ENCODE measurements around the gene ZDHHC14.
"Not testable (repeated sequence)": the region's sequence is repeated elsewhere in the genome, so short reads cannot be mapped to it uniquely, and the experiment has no call there.

Gene ZDHHC14

GRCh38 chr6:157447735-157448134, 66.7 kb downstream of the ZDHHC14 start:
- DNase-seq: no peak

DNA sequence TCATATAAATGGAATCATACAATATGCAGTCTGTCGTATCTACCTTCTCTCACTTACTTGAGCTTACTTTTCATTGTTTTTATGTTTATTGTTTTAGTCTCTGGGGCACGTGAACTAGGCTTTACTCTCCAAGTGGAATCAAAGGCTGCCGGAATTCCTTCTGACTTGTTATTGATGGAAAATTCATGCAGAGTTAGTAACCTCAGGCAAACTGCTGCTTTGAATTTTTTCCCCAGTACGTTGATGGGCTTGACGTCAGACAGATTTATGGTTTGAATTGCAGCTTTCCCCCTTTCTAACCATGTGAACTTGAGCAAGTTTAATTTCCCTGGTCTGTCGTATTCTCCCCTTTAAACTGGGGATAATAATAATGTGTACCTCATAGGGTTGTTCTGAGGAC, 68.6 kb downstream of the ZDHHC14 start:
- DNase-seq: no peak

GRCh38 chr6:157450931-157451742, 70.1 kb downstream of the ZDHHC14 start:
- DNase-seq: no peak

DNA sequence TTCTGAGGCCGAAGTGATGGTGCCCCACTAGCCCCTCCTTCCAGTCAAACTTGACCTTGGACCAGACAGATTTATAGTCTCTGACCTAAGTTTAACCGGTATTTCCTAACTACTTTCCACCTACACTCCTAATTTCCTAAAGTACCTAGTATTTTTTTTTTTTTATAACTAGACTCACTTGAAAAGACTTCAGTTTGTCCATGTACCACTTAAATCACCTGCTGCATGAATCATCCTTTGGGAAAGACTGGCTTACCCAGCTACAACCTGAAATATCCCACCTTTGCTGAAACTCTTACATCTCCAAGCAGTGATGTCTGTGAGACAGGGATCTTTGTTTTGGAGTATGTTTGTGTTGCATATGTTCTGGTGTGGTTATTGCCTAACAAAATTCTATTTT, 71.1 kb downstream of the ZDHHC14 start:
- no peak for DNase-seq

GRCh38 chr6:157453131-157453530, 72.1 kb downstream of the ZDHHC14 start:
- no peak for DNase-seq

GRCh38 chr6:157453978-157454377, 73.0 kb downstream of the ZDHHC14 start:
- no peak for DNase-seq

- no peak for DNase-seq
Observed at GRCh38 chr6:157454762-157455714, 74.0 kb downstream of the ZDHHC14 start.

GRCh38 chr6:157455731-157456523, 74.9 kb downstream of the ZDHHC14 start:
- DNase-seq: no peak

- DNase-seq: peak; percentile 4
Observed at GRCh38 chr6:157456524-157456829, 75.5 kb downstream of the ZDHHC14 start.

DNA sequence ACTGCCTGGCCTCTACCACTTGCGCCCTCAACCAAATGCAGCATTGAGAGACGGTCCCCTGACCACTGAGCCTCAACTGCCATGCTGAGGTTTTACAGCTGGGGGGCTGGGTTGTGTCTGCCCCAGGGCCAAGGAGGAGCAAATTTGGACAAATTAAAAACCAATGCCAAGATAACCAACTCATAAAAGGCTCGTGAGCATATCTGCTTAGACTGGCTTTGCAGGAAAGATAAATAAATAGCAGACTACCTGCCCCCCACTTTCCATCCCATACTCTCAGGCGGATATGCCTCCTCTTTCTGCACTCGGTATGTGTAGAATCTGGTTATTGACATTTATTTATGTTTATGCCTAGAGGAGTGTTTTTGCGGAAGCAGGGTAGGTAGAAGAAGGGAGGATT, 76.8 kb downstream of the ZDHHC14 start:
- no peak for DNase-seq

- DNase-seq: no peak
Observed at GRCh38 chr6:157459327-157459726, 78.3 kb downstream of the ZDHHC14 start.

DNA sequence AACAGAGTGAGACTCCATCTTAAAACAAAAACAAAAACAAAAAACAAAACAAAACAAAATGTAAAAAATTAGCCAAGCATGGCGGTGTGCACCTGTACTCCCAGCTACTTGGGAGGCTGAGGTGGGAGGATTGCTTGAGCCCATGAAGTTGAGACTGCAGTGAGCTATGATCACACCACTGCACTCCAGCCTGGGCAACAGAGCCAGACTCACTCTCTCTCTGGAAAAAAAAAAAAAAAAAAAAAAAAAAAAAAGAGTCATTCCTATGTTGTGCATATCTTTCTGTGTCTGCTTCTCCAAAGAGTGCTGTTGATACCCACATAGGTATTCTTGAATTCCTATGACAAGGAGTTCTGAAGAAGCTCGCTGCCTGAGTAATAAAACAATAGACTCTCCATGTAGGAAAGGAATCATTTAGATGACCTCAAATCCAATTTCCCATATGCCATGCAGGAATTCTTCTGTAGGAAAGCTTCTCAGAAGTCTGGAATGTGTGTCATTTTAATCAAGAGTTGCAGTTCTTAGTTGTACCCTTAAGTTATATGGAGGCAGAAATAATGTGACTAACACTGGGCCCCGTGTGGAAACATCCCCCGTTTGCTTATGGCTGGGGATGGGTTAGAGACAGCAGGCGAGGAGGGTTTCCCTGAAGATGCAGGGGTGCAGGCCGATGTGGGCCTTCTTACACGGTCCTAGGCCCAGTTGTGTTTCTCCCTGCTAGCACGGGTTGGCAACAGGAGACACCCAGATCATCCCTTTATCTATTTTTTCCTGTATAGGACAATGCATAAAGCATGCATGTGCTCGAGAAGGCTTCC, 79.4 kb downstream of the ZDHHC14 start:
- no peak for DNase-seq

GRCh38 chr6:157461000-157461915, 80.3 kb downstream of the ZDHHC14 start:
- DNase-seq: peak; percentile 29

GRCh38 chr6:157462956-157463742, 82.2 kb downstream of the ZDHHC14 start:
- DNase-seq: no peak

DNA sequence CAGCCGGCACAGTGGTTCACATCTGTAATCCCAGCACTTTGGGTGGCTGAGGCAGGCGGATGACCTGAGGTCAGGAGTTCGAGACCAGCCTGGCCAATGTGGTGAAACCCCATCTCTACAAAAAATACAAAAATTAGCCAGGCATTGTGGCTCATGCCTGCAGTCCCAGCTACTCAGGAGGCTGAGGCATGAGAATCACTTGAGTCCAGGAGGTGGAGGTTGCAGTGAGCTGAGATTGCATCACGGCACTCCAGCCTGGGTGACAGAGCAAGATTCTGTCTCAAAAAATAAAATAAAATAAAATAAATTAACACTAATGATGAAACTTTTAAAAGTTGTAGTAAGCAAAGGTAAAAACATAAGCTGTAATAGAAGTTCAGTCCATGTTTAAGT, 82.7 kb downstream of the ZDHHC14 start:
- DNase-seq: not testable (repeated sequence)

- DNase-seq: no peak
Observed at GRCh38 chr6:157464653-157465535, 83.9 kb downstream of the ZDHHC14 start.

GRCh38 chr6:157466342-157466648, 85.3 kb downstream of the ZDHHC14 start:
- no peak for DNase-seq

DNA sequence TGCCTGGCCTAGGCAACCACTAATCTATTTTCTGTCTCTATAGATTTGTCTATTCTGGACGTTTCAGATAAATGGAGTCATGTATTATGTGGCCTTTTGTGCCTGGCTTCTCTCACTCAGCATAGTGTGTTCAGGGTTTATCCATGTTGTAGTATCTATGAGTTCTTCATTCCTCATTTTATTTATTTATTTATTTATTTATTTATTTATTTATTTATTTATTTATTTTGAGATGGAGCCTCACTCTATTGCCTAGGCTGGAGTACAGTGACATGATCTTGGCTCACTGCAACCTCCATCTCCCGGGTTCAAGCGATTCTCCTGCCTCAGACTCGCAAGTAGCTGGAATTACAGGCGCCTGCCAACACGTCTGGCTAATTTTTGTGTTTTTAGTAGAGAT, 86.3 kb downstream of the ZDHHC14 start:
- DNase-seq: not testable (repeated sequence)

DNA sequence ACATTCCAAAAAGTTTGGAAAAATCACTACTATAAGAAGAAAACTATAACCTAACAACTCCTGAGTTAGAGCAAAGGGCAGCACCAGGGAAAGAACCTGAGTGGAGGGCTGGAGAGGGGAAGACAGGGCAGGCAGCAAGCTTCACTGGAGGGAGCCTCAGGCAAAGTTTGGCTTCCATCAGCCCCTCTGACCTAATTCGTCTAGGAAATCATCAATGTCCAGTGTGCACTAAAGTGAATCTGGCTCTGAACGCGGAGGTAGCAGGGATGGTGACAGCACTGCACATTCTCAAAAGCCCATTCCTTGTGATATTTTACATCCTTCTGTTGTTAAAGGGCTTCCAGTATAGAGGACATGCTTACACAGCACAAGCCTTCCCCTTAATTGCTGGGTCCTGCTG, 87.1 kb downstream of the ZDHHC14 start:
- DNase-seq: no peak
